GM04503 (cell line): Measurements from ENCODE around the gene GOLGA3.

Source experiments
- DNase-seq: peaks from one replicate; pipeline ENCODE4 v3.0.0-alpha.2; 2012; ENCODE audit warnings: low read depth

Gene GOLGA3

GRCh38 chr12:132723015-132723763 lies 105.5 kb downstream of the GOLGA3 start:
- no peak for DNase-seq

- no peak for DNase-seq
These were observed 107.9 kb downstream of the GOLGA3 start for GRCh38 chr12:132720606-132721345.

GRCh38 chr12:132719954-132720324 lies 108.7 kb downstream of the GOLGA3 start:
- DNase-seq, result no peak

GRCh38 chr12:132719141-132719953 lies 109.3 kb downstream of the GOLGA3 start:
- no peak for DNase-seq
